Measurements from ENCODE around the gene RCAN2. TPM values are rescaled to one million over a fixed set of nuclear protein-coding genes. Genes with fewer than 3 reads are reported as not detected.

RCAN2 gene
- total and polyA plus RNA-seq, 9 of the 15 experiments (the other 6 are each of a cell fraction or from before 2014, with no cell fraction given), result 0.04 TPM; not detected in 8

DNA sequence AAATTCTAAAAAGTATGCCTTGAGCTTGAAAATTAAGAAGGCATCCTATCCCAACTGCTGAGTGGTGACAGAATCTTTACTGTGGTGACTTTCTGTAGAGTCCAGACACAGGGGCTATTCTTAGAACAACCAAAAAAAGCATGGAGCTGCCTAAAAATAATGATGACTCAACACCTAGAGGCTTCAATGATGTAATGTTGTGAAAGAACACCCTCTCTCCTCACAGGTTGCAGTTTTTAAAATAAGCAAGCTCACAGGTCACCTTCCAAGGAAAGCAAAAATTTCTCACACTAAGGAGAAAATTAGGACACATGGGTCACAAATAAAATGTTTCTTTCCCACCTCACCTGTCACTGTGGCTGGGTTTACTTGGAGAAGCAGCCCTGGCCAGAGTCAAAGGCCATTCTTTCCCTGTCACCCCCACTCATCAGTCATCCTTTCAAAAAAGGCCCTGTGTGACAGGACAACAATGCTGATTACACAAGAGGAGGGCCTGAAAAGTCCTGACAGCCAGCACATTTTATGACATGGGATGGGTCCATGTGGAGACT is 53.5 kb downstream of the RCAN2 start (continued):
- TF ChIP-seq, protein P1, sequence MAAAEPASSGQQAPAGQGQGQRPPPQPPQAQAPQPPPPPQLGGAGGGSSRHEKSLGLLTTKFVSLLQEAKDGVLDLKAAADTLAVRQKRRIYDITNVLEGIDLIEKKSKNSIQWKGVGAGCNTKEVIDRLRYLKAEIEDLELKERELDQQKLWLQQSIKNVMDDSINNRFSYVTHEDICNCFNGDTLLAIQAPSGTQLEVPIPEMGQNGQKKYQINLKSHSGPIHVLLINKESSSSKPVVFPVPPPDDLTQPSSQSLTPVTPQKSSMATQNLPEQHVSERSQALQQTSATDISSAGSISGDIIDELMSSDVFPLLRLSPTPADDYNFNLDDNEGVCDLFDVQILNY (CRISPR knock-in tag; IDR thresholded peaks at IDR 0.05), result no peak
- no peak for TF ChIP-seq KDM4B (IDR thresholded peaks at IDR 0.05; ENCODE audit: borderline replicate concordance in 2 of 2, low read depth in 1 of 2)
- peak; percentile 51 for TF ChIP-seq CEBPB (tag; IDR thresholded peaks at IDR 0.05)
- no peak for TF ChIP-seq TEAD4 (IDR thresholded peaks at IDR 0.05; ENCODE audit: low read length)
- no peak for TF ChIP-seq TEAD4 (CRISPR knock-in tag; IDR thresholded peaks at IDR 0.05; ENCODE audit: borderline replicate concordance)
- no peak for TF ChIP-seq SLC30A9 (CRISPR knock-in tag; IDR thresholded peaks at IDR 0.05)
- no peak for TF ChIP-seq BCL6 (CRISPR knock-in tag; IDR thresholded peaks at IDR 0.05)
- TF ChIP-seq NCOA2 (IDR thresholded peaks at IDR 0.05; ENCODE audit: partially characterized antibody in 2 of 2), result no peak
- TF ChIP-seq HDAC1 (IDR thresholded peaks at IDR 0.05), result no peak
- TF ChIP-seq ZNF165 (CRISPR knock-in tag; IDR thresholded peaks at IDR 0.05; ENCODE audit: borderline replicate concordance), result no peak
- no peak for TF ChIP-seq ZNF143 (CRISPR knock-in tag; IDR thresholded peaks at IDR 0.05)
- peak; percentile 33; the same call in 1 of the 2 replicates for TF ChIP-seq SMARCA4 (IDR thresholded peaks at IDR 0.05)
- TF ChIP-seq, protein P2, sequence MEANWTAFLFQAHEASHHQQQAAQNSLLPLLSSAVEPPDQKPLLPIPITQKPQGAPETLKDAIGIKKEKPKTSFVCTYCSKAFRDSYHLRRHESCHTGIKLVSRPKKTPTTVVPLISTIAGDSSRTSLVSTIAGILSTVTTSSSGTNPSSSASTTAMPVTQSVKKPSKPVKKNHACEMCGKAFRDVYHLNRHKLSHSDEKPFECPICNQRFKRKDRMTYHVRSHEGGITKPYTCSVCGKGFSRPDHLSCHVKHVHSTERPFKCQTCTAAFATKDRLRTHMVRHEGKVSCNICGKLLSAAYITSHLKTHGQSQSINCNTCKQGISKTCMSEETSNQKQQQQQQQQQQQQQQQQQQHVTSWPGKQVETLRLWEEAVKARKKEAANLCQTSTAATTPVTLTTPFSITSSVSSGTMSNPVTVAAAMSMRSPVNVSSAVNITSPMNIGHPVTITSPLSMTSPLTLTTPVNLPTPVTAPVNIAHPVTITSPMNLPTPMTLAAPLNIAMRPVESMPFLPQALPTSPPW (CRISPR knock-in tag; IDR thresholded peaks at IDR 0.05), result no peak; the same call in 1 of the 2 replicates
- no peak for TF ChIP-seq ZNF57 (CRISPR knock-in tag; IDR thresholded peaks at IDR 0.05)
- TF ChIP-seq BACH1 (tag; IDR thresholded peaks at IDR 0.05), result peak; percentile 77; the same call in 1 of the 2 replicates
- TF ChIP-seq, protein P3, sequence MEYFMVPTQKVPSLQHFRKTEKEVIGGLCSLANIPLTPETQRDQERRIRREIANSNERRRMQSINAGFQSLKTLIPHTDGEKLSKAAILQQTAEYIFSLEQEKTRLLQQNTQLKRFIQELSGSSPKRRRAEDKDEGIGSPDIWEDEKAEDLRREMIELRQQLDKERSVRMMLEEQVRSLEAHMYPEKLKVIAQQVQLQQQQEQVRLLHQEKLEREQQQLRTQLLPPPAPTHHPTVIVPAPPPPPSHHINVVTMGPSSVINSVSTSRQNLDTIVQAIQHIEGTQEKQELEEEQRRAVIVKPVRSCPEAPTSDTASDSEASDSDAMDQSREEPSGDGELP (CRISPR knock-in tag; IDR thresholded peaks at IDR 0.05; ENCODE audit: borderline replicate concordance), result no peak
- TF ChIP-seq ZNF316 (IDR thresholded peaks at IDR 0.05), result peak; percentile 95
- TF ChIP-seq MCM2 (IDR thresholded peaks at IDR 0.05; ENCODE audit: low read depth), result no peak
- no peak for TF ChIP-seq SIX5 (IDR thresholded peaks at IDR 0.05; ENCODE audit: borderline replicate concordance in 1 of 2, insufficient read depth in 1 of 2, low read depth in 1 of 2, low read length in 2 of 2)
- TF ChIP-seq MCM3 (IDR thresholded peaks at IDR 0.05), result no peak
- TF ChIP-seq NR1H2 (CRISPR knock-in tag; IDR thresholded peaks at IDR 0.05), result no peak
- TF ChIP-seq PTBP1 (IDR thresholded peaks at IDR 0.05; ENCODE audit: low read depth, low read length), result no peak
- no peak for TF ChIP-seq GATAD2B (IDR thresholded peaks at IDR 0.05; ENCODE audit: borderline replicate concordance)
- TF ChIP-seq SAP30 (IDR thresholded peaks at IDR 0.05; ENCODE audit: borderline replicate concordance, insufficient read depth, low read depth, low read length, poor library complexity, severe bottlenecking), result no peak
- no peak for TF ChIP-seq RBBP5 (IDR thresholded peaks at IDR 0.05; ENCODE audit: borderline replicate concordance, insufficient read depth, low read length, poor library complexity, severe bottlenecking)
- TF ChIP-seq ZNF175 (CRISPR knock-in tag; IDR thresholded peaks at IDR 0.05; ENCODE audit: low read depth), result no peak; the same call in 1 of the 2 replicates

Measured in K562 (cell line).